K562 (cell line): ENCODE data around the gene DNAJC19. TPM values are rescaled to one million over a fixed set of nuclear protein-coding genes. Genes with fewer than 3 reads are reported as not detected.
"Not testable (repeated sequence)": the region's sequence is repeated elsewhere in the genome, so short reads cannot be mapped to it uniquely, and the experiment has no call there.

Experiments used
- ATAC-seq: fragments of 200-7000 bp; cut with Tn5 transposase; 3 replicates; pipeline ENCODE4 v1.9.1; 2020; ENCODE audit warnings: moderate library complexity
- BruUV-seq: library from RNA; stranded (reverse); fragments of 400-500 nt; replicated peaks from 2 replicates; lab custom pipeline; 2021; lab: Mats Ljungman, UMichigan
- CTCF ChIA-PET: fragments of 300-600 bp; formaldehyde crosslinking; extraction: SDS; loops from one replicate; lab custom pipeline; 2021; ENCODE audit warnings: low intra/inter-chr PET ratio; lab: Yijun Ruan, JAX
- POLR2A ChIA-PET: fragments of 300-600, 350-650 bp; sonication (Branson Sonifier 250); formaldehyde crosslinking; extraction: SDS; loops from one replicate; lab custom pipeline; 2021; ENCODE audit warnings: antibody characterized with exemption, inconsistent platforms; lab: Yijun Ruan, JAX
- DNase-seq, 4 experiments: peaks; one replicate each; pipeline versions ENCODE4 v3.0.0 to v3.0.0-alpha.2; 2011 to 2018; ENCODE audit warnings: low spot score in 3 of 4, mixed read lengths in 3 of 4; ENCODE audit errors: extremely low read depth in 1 of 4
- FAIRE-seq: peaks from 2 replicates; lab custom pipeline; 2011; peaks lifted over from hg19 to GRCh38; lab: Jason Lieb, UNC
- H2AFZ ChIP-seq: 2 replicates; pipeline ENCODE4 v1.6.0; 2011; ENCODE audit warnings: low read depth, low read length, control low read depth, inconsistent platforms
- H3K27ac ChIP-seq: fragments of 200-600 bp; 3 replicates; pipeline ENCODE4 v1.8.0; 2011; ENCODE audit warnings: low read depth, mild to moderate bottlenecking, control low read depth, inconsistent platforms, low read length, moderate library complexity, mixed read lengths; ENCODE audit errors: extremely low read depth
- H3K27me3 ChIP-seq, 2 experiments: fragments of 300-600 bp in 1 of 2; 2 replicates in 1 of 2; 3 replicates in 1 of 2; pipeline versions ENCODE4 v1.6.0 to v1.8.0; 2011; ENCODE audit warnings: inconsistent platforms in 2 of 2, low read length in 2 of 2, mild to moderate bottlenecking in 1 of 2, mixed read lengths in 1 of 2, moderate library complexity in 1 of 2; ENCODE audit not compliant: control insufficient read depth in 2 of 2, insufficient read depth in 2 of 2
- H3K36me3 ChIP-seq: fragments of 300-600 bp; 3 replicates; pipeline ENCODE4 v1.8.0; 2011; ENCODE audit warnings: mild to moderate bottlenecking, low read length, inconsistent platforms; ENCODE audit not compliant: control insufficient read depth, insufficient read depth
- H3K4me1 ChIP-seq, 2 experiments: fragments of 200-600 bp in 1 of 2; replicated peaks in 1 of 2; 2 replicates in 1 of 2; 3 replicates in 1 of 2; pipeline versions ENCODE4 v1.5.1 to v1.8.0; 2011; ENCODE audit warnings: inconsistent platforms in 2 of 2, low read length in 2 of 2, mild to moderate bottlenecking in 1 of 2, mixed read lengths in 1 of 2, moderate library complexity in 1 of 2; ENCODE audit not compliant: control insufficient read depth in 2 of 2, insufficient read depth in 2 of 2
- H3K4me2 ChIP-seq: 2 replicates; pipeline ENCODE4 v1.6.1; 2011; ENCODE audit warnings: low read length, control low read depth, inconsistent platforms, mixed read lengths; ENCODE audit not compliant: insufficient read depth
- H3K4me3 ChIP-seq: fragments of 200-600 bp; sonication (generic), shearing (Covaris generic); 2 replicates; pipeline ENCODE4 v1.5.1; 2016; ENCODE audit warnings: control low read depth, inconsistent platforms
- H3K79me2 ChIP-seq: fragments of 200-600 bp; 3 replicates; pipeline ENCODE4 v1.8.0; 2011; ENCODE audit warnings: low read length, inconsistent platforms; ENCODE audit not compliant: control insufficient read depth, insufficient read depth
- H3K9ac ChIP-seq, 2 experiments: 2 replicates each; pipeline versions ENCODE4 v1.6.0 to v1.6.1; 2011; ENCODE audit warnings: low read depth in 2 of 2, low read length in 2 of 2, control low read depth in 1 of 2, inconsistent platforms in 1 of 2, mild to moderate bottlenecking in 1 of 2, mixed read lengths in 1 of 2; ENCODE audit not compliant: insufficient read depth in 1 of 2
- H3K9me1 ChIP-seq: one replicate; pipeline ENCODE4 v1.6.0; 2011; ENCODE audit warnings: inconsistent platforms, mild to moderate bottlenecking, low read length, moderate library complexity; ENCODE audit not compliant: control insufficient read depth, insufficient read depth
- H3K9me3 ChIP-seq: replicated peaks from 2 replicates; pipeline ENCODE4 v1.5.1; 2011; ENCODE audit warnings: low read depth, low read length, inconsistent platforms; ENCODE audit not compliant: control insufficient read depth, insufficient read depth
- H4K20me1 ChIP-seq: replicated peaks from 2 replicates; pipeline ENCODE4 v1.6.1; 2011; ENCODE audit warnings: low read length, inconsistent platforms, mixed read lengths; ENCODE audit not compliant: control insufficient read depth, insufficient read depth
- ADNP ChIP-seq: fragments of 200-800 bp; sonication (Bioruptor generic); IDR thresholded peaks from 2 replicates; pipeline ENCODE4 v1.6.1; 2016; ENCODE audit warnings: missing genetic modification characterization, missing compliant biosample characterization
- ARID1B ChIP-seq: fragments of 450-650 bp; IDR thresholded peaks from 2 replicates; pipeline ENCODE4 v1.6.1; 2016; ENCODE audit warnings: antibody characterized with exemption, mild to moderate bottlenecking, inconsistent platforms
- FOSL1 ChIP-seq: fragments of 200-800 bp; sonication (Bioruptor generic); conservative IDR thresholded peaks from 2 replicates; pipeline ENCODE4 v1.6.1; 2016; ENCODE audit warnings: missing genetic modification characterization, missing compliant biosample characterization
- REST ChIP-seq, 2 experiments: fragments of 450-650 bp; formaldehyde crosslinking in 1 of 2; IDR thresholded peaks; 2 replicates each; pipeline versions ENCODE4 v1.4.0 to v1.6.1; 2014 to 2020; ENCODE audit warnings: mild to moderate bottlenecking in 2 of 2, borderline replicate concordance in 1 of 2, low read depth in 1 of 2
- SMARCA4 ChIP-seq: fragments of 450-650 bp; IDR thresholded peaks from 2 replicates; pipeline ENCODE4 v1.6.1; 2016
- TCF3 ChIP-seq: sonication (generic); formaldehyde crosslinking; IDR thresholded peaks from 2 replicates; pipeline ENCODE4 v1.4.0; 2020; ENCODE audit warnings: mild to moderate bottlenecking, missing genetic modification reagents
- WGBS: fragments of 100-300 bp; shearing (Covaris generic); methylation state at CpG from one replicate; pipeline ENCODE4 v1.1.6; 2016; ENCODE audit warnings: low coverage, mixed read lengths; ENCODE audit not compliant: insufficient coverage; ENCODE audit errors: missing lambda C conversion rate; 5-methylcytosine and 5-hydroxymethylcytosine counted together
- in situ Hi-C: fragments of 300-500 bp; cut with MboI; formaldehyde crosslinking; loops from 4 replicates; pipeline ENCODE4 v1.15.0; 2018; ENCODE audit warnings: inconsistent platforms, mixed read lengths
- intact Hi-C: fragments of 100-400 bp; cut with micrococcal nuclease; formaldehyde crosslinking; loops from 2 replicates; pipeline ENCODE4 v1.14.2; 2022
- polyA plus RNA-seq, 8 experiments: library from polyadenylated mRNA; depleted of rRNA in 4 of 8; stranded (reverse) in 5 of 8; unstranded in 3 of 8; fragments of >200 nt; fragmentation: Nextera tagmentation in 2 of 8; fragmentation: Illumina TruSeq in 1 of 8; extraction: Ambion mirVana in 2 of 8; extraction: Trizol in 1 of 8; gene quantifications; 2 replicates each; pipeline versions ENCODE4 v1.2.1 to v1.2.3, GENCODE V29; 2011 to 2014; ENCODE audit warnings: inconsistent platforms in 1 of 8, missing spikeins in 1 of 8
- total RNA-seq, 7 experiments: library from RNA; depleted of rRNA in 6 of 7; stranded (reverse); fragments of >200 nt in 6 of 7; fragmentation: Illumina TruSeq in 2 of 7; extraction: Trizol in 2 of 7; gene quantifications; 2 replicates each; pipeline versions ENCODE4 v1.2.1 to v1.2.3, GENCODE V29; 2011 to 2021; ENCODE audit warnings: low replicate concordance in 1 of 7

The DNAJC19 gene
- total and polyA plus RNA-seq, 9 of the 15 experiments (the other 6 are each of a cell fraction or from before 2014, with no cell fraction given), result 55.7 to 184 (median 99.1) TPM

DNA sequence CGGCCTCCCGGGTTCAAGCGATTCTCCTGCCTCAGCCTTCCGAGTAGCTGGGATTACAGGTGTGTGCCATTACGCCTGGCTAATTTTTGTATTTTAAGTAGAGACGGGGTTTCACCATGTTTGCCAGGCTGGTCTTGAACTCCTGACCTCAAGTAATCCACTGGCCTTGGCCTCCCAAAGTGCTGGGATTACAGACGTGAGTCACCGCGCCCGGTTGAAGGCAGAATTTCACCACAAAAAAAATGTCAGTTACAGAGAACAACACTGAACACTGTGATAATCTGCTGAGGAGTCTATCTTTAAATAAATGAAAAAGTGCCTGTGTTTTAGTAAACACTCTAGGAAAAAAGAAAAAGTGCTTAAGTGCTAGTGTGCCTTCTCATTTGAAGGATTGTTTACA is 3.2 kb downstream of the DNAJC19 start:
- in situ Hi-C loops, result loop anchor here (25.0 kb wide), 1 partner anchor 374 kb away; the partner anchor contains the start of gene TTC14
- Histone ChIP-seq H3K36me3 (peaks cover 61% of the 10 kb centered on the region), H3K4me1 (peaks cover 2 to 13% of the 10 kb centered on the region in 2 experiments; a peak in 3 of 5 replicates), H3K79me2 (peaks cover 28% of the 10 kb centered on the region), H3K27ac (peak overlapping the region; percentile 64; the same call in 2 of the 3 replicates)
- ATAC-seq; H3K9me1 ChIP-seq; H3K9me3 ChIP-seq; FAIRE-seq; CTCF ChIA-PET; POLR2A ChIA-PET; BruUV-seq; H3K27me3 ChIP-seq; H3K4me2 ChIP-seq; H2AFZ ChIP-seq; H3K9ac ChIP-seq; H3K4me3 ChIP-seq; H4K20me1 ChIP-seq; TF ChIP-seq REST (CRISPR knock-in tag; IDR thresholded peaks at IDR 0.05; ENCODE audit: low read depth): not testable (repeated sequence)
- intact Hi-C loops, result loop anchor here (5.0 to 10.0 kb wide), 4 partner anchors 122 to 1816 kb away; partner anchors contain the start of gene TTC14
- WGBS, result 62% methylated on average over 10 of the region's 10 CpGs
- DNase-seq, result peak in 1 of 4 experiments; percentile 29
- peak; percentile 15; the same call in 1 of the 2 replicates for TF ChIP-seq TCF3
- TF ChIP-seq SMARCA4, result 0 out of 2 replicates have a peak, but pooled peaks have one; percentile 23
- peak; percentile 39 for TF ChIP-seq REST (IDR thresholded peaks at IDR 0.05; ENCODE audit: borderline replicate concordance)
- peak; percentile 76 for TF ChIP-seq FOSL1 (tag)
- peak; percentile 39; the same call in 1 of the 2 replicates for TF ChIP-seq ADNP (tag)
- 0 out of 2 replicates have a peak, but pooled peaks have one; percentile 20 for TF ChIP-seq ARID1B
